ENCODE data around the gene CAMSAP1.

- TF ChIP-seq, protein P1, sequence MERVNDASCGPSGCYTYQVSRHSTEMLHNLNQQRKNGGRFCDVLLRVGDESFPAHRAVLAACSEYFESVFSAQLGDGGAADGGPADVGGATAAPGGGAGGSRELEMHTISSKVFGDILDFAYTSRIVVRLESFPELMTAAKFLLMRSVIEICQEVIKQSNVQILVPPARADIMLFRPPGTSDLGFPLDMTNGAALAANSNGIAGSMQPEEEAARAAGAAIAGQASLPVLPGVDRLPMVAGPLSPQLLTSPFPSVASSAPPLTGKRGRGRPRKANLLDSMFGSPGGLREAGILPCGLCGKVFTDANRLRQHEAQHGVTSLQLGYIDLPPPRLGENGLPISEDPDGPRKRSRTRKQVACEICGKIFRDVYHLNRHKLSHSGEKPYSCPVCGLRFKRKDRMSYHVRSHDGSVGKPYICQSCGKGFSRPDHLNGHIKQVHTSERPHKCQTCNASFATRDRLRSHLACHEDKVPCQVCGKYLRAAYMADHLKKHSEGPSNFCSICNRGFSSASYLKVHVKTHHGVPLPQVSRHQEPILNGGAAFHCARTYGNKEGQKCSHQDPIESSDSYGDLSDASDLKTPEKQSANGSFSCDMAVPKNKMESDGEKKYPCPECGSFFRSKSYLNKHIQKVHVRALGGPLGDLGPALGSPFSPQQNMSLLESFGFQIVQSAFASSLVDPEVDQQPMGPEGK (CRISPR knock-in tag; IDR thresholded peaks at IDR 0.05; ENCODE audit: borderline replicate concordance): no peak
- no peak for TF ChIP-seq CBX5 (IDR thresholded peaks at IDR 0.05; ENCODE audit: borderline replicate concordance, low read depth)
Measured at GRCh38 chr9:135898634-135899407, 8.5 kb downstream of the CAMSAP1 start.
